LoVo (cell line): ENCODE measurements around the gene CD248.
A peak's percentile ranks its signal among the peaks of the same experiment; 100 is the strongest.
"Not testable (repeated sequence)": the region's sequence is repeated elsewhere in the genome, so short reads cannot be mapped to it uniquely, and the experiment has no call there.

Experiments used
- DNase-seq: peaks from one replicate; pipeline ENCODE4 v3.0.0-alpha.2; 2016; ENCODE audit warnings: low spot score

Gene CD248

GRCh38 chr11:66316849-66317251 is at the start of gene CD248:
Gene CD248, minus strand, starts transcription at chr11:66317044. Its CDS starts 17 bp downstream, at chr11:66317027.
- no peak for DNase-seq

GRCh38 chr11:66365711-66366619 is 49.1 kb upstream of the CD248 start:
- no peak for DNase-seq

DNA sequence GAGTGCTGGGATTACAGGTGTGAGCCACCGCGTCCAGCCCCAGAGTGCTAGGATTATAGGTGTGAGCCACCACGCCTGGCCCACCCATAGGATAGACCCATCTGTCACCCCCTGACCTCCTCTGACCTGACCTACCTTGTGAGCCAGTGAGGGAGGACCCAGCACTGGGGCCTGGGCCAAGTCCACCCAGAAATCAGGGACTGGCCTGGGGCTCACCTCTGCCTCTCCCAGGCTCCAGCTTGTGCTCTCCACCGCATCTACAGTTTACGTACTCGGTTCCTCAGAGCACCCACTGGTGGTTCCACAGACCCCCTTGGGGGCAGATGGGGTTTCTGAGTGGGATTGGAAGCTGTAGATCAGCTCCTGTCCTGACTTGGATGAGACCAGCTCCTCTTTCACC is 48.3 kb upstream of the CD248 start:
- DNase-seq: no peak

- DNase-seq: no peak
These were observed 47.1 kb upstream of the CD248 start for GRCh38 chr11:66363805-66364535.

GRCh38 chr11:66363187-66363601 is 46.4 kb upstream of the CD248 start:
- no peak for DNase-seq

- no peak for DNase-seq
These were observed 45.8 kb upstream of the CD248 start for GRCh38 chr11:66362481-66363147.

DNA sequence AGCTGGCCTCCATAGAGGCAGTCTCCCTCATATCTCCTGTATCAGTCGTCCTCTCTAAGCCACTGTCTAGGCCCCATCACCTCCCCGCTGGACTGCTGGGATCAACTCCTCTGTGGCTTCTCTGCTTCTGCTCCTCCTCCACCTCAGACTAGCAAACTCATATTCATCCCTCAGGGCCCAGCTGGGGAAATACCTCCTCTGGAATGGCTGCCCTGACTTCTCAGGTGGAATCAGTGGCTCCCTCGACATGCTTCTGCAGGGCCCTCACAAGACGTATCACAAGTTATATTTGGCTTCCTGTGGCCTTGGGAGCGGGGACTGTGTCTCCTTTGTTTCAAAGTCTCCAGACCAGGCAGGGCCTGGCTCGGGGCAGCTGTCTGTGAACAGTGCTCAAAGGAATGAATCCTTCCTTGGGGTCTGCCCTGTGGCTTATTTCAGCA is 44.7 kb upstream of the CD248 start:
- no peak for DNase-seq

DNA sequence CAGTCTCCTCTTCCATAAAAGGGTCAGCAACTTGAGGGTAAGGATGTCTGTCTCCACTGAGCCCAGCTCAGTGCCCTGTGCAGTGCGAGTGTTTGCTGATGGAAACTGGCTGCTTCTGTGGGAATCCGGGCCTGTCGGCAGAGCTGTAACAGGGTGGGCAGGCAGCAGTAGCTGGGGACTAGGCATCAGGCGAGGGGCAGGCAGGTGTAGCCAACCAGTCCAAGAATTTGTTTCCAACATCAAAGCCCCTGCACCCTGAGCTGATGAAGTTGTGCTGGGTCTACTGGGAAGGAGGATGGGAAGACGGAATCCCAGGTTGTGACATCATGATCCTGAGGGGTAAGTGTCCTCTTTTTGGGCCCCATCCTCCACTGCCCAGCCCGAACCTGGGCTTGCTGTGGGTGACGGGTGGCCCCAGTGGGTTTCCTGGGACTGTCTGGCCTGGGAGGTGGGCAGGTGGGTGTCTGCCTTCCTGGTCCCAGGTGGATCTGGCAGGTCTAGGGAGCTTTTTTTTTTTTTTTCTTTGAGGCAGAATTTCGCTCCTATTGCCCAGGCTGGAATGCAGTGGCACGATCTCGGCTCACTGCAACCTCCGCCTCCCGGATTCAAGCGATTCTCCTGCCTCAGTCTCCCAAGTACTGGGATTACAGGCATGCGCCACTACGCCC is 43.7 kb upstream of the CD248 start:
- no peak for DNase-seq

- no peak for DNase-seq
These were observed 42.8 kb upstream of the CD248 start for GRCh38 chr11:66359662-66360087.

- not testable (repeated sequence) for DNase-seq
These were observed 33.9 kb upstream of the CD248 start for GRCh38 chr11:66350560-66351235.

DNA sequence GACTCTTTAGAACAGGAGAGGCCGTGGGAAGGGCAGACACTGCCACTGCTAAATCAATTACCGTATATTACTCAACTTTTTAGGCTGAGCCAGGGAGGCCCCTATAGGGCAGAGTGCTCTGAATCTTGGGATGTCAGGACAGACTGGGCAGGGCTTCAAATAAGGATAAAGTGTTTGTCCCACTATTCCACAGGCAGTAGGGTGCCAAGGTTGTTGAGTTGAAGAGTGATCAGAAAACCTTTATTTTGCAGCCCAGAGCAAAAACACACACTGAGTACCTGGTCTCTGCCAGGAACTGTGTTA is 32.2 kb upstream of the CD248 start:
- DNase-seq: no peak

GRCh38 chr11:66347425-66348276 is 30.8 kb upstream of the CD248 start, which contains the start of gene B4GAT1:
Gene B4GAT1, minus strand, starts transcription at chr11:66347629. Its CDS starts 84 bp downstream, at chr11:66347545.
- peak; percentile 74 for DNase-seq

GRCh38 chr11:66346476-66347424 is 29.9 kb upstream of the CD248 start:
- DNase-seq: no peak

DNA sequence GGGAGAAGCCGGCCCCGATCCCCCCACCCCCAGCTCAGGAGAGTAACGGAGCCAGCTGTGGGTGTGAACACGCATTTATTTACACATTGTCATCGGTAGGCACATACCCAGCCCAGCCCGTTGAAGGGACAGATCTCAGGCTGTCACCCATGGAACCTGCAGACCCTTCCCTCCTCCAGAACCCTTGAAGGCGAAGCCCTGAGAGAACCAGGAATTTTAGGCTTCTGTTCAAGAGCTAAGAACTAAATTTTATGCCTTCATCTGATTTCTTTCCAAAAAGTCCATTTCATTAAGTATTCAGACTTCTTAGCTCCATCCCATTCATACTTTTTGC is 28.4 kb upstream of the CD248 start:
- no peak for DNase-seq

- peak; percentile 94 for DNase-seq
These were observed 27.9 kb upstream of the CD248 start, which contains the start of gene BRMS1 for GRCh38 chr11:66344550-66345315. Gene BRMS1, minus strand, starts transcription at chr11:66345104. Its CDS starts 2,870 bp downstream, at chr11:66342234.

GRCh38 chr11:66343176-66343575 is 26.3 kb upstream of the CD248 start:
- no peak for DNase-seq

DNA sequence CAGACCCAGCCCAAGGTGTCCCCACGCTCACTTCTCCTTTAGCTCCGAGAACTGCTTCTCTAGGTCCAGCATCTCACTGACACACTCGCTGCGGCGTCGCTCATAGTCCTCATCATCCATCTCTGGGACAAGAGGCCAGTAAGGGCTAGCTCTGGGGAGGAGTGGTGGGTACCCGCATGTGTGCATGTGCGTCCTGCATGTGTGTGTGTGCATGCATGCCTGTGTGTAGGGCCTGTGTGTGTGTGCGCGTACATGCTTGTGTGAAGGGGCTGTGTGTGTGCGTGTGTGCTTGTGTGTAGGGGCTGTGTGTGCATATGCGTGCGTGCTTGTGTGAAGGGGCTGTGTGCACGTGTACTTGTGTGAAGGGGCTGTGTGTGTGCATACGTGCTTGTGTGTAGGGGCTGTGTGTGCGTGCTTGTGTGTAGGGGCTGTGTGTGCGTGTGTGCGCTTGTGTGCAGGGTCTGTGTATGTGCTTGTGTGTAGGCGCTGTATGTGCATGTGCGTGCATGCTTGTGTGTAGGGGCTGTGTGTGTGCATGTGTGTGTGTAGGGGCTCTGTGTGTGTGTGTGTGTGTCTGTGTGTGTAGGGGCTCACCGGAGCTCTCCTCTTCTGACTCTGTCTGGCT is 24.8 kb upstream of the CD248 start:
- DNase-seq: no peak
